GM15510 (cell line): ENCODE measurements around the gene APOL1.

Experiments
- POLR2A ChIP-seq: IDR thresholded peaks from 3 replicates; pipeline ENCODE4 v1.6.1; 2011; ENCODE audit warnings: borderline replicate concordance; ENCODE audit not compliant: insufficient read length; ENCODE audit errors: extremely low read depth

The APOL1 gene

GRCh38 chr22:36222887-36223450, 30.0 kb upstream of the APOL1 start:
- TF ChIP-seq POLR2A, result no peak

- no peak for TF ChIP-seq POLR2A
Observed at GRCh38 chr22:36223504-36223903, 29.4 kb upstream of the APOL1 start.

- TF ChIP-seq POLR2A, result no peak
Observed at GRCh38 chr22:36224245-36224644, 28.7 kb upstream of the APOL1 start.

- no peak for TF ChIP-seq POLR2A
Observed at GRCh38 chr22:36225333-36225922, 27.5 kb upstream of the APOL1 start.

- TF ChIP-seq POLR2A, result no peak
Observed at GRCh38 chr22:36226189-36226588, 26.7 kb upstream of the APOL1 start.

GRCh38 chr22:36227396-36227795, 25.5 kb upstream of the APOL1 start:
- TF ChIP-seq POLR2A, result no peak

- TF ChIP-seq POLR2A, result no peak
Observed at GRCh38 chr22:36227806-36228205, 25.1 kb upstream of the APOL1 start.

GRCh38 chr22:36228944-36229343, 24.0 kb upstream of the APOL1 start:
- TF ChIP-seq POLR2A, result no peak

GRCh38 chr22:36232715-36233401, 20.1 kb upstream of the APOL1 start:
- TF ChIP-seq POLR2A, result no peak

GRCh38 chr22:36233796-36234195, 19.1 kb upstream of the APOL1 start:
- TF ChIP-seq POLR2A, result no peak

GRCh38 chr22:36234213-36234612, 18.7 kb upstream of the APOL1 start:
- TF ChIP-seq POLR2A, result no peak

GRCh38 chr22:36234919-36235318, 18.0 kb upstream of the APOL1 start:
- TF ChIP-seq POLR2A, result no peak

- no peak for TF ChIP-seq POLR2A
Observed at GRCh38 chr22:36235585-36235984, 17.3 kb upstream of the APOL1 start.

GRCh38 chr22:36236388-36237319, 16.3 kb upstream of the APOL1 start:
- no peak for TF ChIP-seq POLR2A
